BE2C (cell line): Measurements from ENCODE around the gene LRRTM1.

ENCODE experiments used
- DNase-seq: peaks from one replicate; pipeline ENCODE4 v3.0.0-alpha.2; 2020
- H3K27me3 ChIP-seq: fragments of 250-450 bp; sonication (Bioruptor Pico); 2 replicates; pipeline ENCODE4 v1.5.1; 2020; ENCODE audit warnings: mild to moderate bottlenecking
- H3K36me3 ChIP-seq: fragments of 250-450 bp; sonication (Bioruptor Pico); 2 replicates; pipeline ENCODE4 v1.5.1; 2020; ENCODE audit warnings: mild to moderate bottlenecking
- H3K4me1 ChIP-seq: fragments of 250-450 bp; sonication (Bioruptor Pico); 2 replicates; pipeline ENCODE4 v1.5.1; 2020
- H3K4me3 ChIP-seq: 2 replicates; pipeline ENCODE4 v1.5.1; 2011; ENCODE audit warnings: low read depth, low read length
- H3K9me3 ChIP-seq: fragments of 250-450 bp; sonication (Bioruptor Pico); 2 replicates; pipeline ENCODE4 v1.5.1; 2020
- TF ChIP-seq, protein P1 (sequence below): IDR thresholded peaks from 2 replicates; pipeline ENCODE4 v1.5.1; 2012; ENCODE audit warnings: mild to moderate bottlenecking, low read depth, low read length

The LRRTM1 gene

DNA sequence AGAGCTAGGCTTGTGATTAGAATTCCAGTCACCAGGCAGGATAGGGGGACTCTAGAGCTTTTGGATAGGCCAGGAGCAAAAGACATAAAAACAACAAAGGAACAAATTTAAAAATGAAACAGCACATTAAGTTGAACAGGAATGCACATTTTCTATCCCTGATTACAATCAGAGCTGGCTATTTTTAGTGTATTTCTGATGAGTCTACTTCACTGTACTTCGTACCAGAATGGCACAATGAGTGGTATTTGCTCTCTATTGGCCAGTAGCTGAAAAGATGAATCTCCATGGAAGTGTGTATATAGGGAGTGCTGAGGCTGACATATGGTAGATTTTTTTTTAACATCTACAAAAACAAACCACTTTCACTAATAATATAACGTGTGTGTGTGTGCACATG, 34.2 kb upstream of the LRRTM1 start:
- DNase-seq, result no peak
- H3K4me3 ChIP-seq, result no peak overlapping the region
- no peaks in the 10 kb centered on the region for H3K4me1 ChIP-seq
- TF ChIP-seq, protein P1, sequence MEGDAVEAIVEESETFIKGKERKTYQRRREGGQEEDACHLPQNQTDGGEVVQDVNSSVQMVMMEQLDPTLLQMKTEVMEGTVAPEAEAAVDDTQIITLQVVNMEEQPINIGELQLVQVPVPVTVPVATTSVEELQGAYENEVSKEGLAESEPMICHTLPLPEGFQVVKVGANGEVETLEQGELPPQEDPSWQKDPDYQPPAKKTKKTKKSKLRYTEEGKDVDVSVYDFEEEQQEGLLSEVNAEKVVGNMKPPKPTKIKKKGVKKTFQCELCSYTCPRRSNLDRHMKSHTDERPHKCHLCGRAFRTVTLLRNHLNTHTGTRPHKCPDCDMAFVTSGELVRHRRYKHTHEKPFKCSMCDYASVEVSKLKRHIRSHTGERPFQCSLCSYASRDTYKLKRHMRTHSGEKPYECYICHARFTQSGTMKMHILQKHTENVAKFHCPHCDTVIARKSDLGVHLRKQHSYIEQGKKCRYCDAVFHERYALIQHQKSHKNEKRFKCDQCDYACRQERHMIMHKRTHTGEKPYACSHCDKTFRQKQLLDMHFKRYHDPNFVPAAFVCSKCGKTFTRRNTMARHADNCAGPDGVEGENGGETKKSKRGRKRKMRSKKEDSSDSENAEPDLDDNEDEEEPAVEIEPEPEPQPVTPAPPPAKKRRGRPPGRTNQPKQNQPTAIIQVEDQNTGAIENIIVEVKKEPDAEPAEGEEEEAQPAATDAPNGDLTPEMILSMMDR, result no peak
- no peaks in the 10 kb centered on the region for H3K36me3 ChIP-seq
- H3K9me3 ChIP-seq, result no peaks in the 10 kb centered on the region
- H3K27me3 ChIP-seq, result no peaks in the 10 kb centered on the region

DNA sequence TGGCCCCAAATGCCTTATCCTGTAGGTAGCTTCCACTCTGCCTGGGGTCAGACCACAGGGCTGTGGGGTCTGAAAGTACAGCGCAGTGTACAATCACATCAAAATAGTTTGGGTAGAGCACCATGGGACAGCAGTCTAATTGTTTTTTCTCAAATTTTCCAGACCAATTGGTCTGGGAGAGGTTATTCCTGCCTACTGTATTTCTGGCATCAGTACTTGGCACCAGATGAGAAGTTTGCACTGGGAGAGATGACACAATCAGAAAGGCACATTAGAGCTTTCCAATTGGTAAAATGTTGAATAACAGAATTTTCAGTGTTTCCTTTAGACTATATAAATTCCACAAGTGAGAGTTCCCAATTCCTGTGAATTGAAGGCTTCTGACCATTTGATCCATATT, 30.9 kb upstream of the LRRTM1 start:
- TF ChIP-seq, protein P1, result no peak
- H3K4me1 ChIP-seq, result no peaks in the 10 kb centered on the region; the same call in 1 of the 2 replicates
- no peaks in the 10 kb centered on the region for H3K36me3 ChIP-seq
- H3K4me3 ChIP-seq, result no peak overlapping the region
- no peaks in the 10 kb centered on the region for H3K27me3 ChIP-seq
- H3K9me3 ChIP-seq, result no peaks in the 10 kb centered on the region
- DNase-seq, result no peak

- Histone ChIP-seq H3K4me3 (no peak overlapping the region), H3K27me3 (no peaks in the 10 kb centered on the region), H3K9me3 (no peaks in the 10 kb centered on the region), H3K4me1 (no peaks in the 10 kb centered on the region; the same call in 1 of the 2 replicates), H3K36me3 (no peaks in the 10 kb centered on the region)
- TF ChIP-seq, protein P1, result no peak
- no peak for DNase-seq
Observed at GRCh38 chr2:80333886-80334285, 29.3 kb upstream of the LRRTM1 start.

- H3K4me3 ChIP-seq, result no peak overlapping the region
- no peaks in the 10 kb centered on the region for H3K27me3 ChIP-seq
Observed at GRCh38 chr2:80330527-80331450, 26.2 kb upstream of the LRRTM1 start.

DNA sequence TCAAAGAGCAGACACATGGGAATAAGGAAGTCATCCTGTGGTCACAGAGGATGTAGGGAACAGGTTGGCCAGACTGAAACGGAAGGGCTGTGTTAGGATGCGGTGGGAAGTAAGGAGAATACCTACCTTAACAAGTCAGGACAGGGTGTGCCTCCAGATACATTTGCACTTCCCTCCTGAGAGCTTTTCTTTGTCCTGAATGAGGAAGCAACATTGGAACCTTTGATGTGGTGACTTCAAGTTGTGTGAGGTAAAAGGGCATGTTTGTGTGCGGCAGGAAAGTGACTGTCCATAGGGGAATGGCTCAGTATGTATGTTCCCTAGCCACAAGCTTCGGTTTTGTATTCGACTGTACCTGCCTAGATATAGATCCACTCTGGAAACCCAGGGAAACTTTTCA, 24.9 kb upstream of the LRRTM1 start:
- H3K4me3 ChIP-seq, result no peak overlapping the region
- TF ChIP-seq, protein P1, result no peak
- H3K27me3 ChIP-seq, result no peaks in the 10 kb centered on the region
- H3K36me3 ChIP-seq, result no peaks in the 10 kb centered on the region
- H3K9me3 ChIP-seq, result no peaks in the 10 kb centered on the region
- peaks cover 4% of the 10 kb centered on the region; the same call in 1 of the 2 replicates for H3K4me1 ChIP-seq
- DNase-seq, result no peak

More at GRCh38 chr2:80330527-80331450, 26.2 kb upstream of the LRRTM1 start:
- peak; percentile 9 for DNase-seq
- H3K4me1 ChIP-seq, result peaks cover 4% of the 10 kb centered on the region; the same call in 1 of the 2 replicates
- TF ChIP-seq, protein P1, result no peak
- H3K36me3 ChIP-seq, result no peaks in the 10 kb centered on the region
- no peaks in the 10 kb centered on the region for H3K9me3 ChIP-seq

DNA sequence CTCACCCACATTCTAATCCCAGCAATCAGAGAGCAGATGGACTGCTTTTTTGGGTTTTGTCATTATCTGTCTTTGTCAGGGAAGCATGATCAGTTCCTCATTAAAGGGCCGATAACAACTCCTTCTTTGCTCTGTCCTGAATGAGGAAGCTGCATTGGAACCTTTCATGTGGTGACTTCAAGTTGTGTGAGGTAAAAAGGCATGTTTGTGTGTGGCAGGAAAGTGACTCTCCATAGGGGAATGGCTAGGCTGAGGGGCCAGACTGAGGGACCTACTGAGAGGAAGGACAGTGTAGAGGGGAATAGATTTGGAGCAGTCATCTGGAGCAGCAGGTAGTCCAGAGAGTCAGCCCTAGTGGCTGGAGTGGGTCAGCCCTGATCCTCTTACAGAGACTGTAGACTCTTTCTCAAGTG, 23.6 kb upstream of the LRRTM1 start:
- no peak for DNase-seq
- Histone ChIP-seq H3K4me1 (peaks cover 4% of the 10 kb centered on the region; the same call in 1 of the 2 replicates), H3K4me3 (no peak overlapping the region), H3K27me3 (no peaks in the 10 kb centered on the region), H3K9me3 (no peaks in the 10 kb centered on the region), H3K36me3 (no peaks in the 10 kb centered on the region)
- TF ChIP-seq, protein P1, result no peak
